Stimulated activated CD8-positive, alpha-beta memory T cell treated with anti-CD3 and anti-CD28 coated beads, Interleukin-15, amount 100 ng/mL, for 4 hours (primary cell): ENCODE measurements around the gene SERPINB5.
"Not testable (repeated sequence)": the region's sequence is repeated elsewhere in the genome, so short reads cannot be mapped to it uniquely, and the experiment has no call there.

Experiments
- DNase-seq, 2 donors: peaks; one replicate each; pipeline ENCODE4 v3.0.0-alpha.2; 2020; ENCODE audit warnings: low read depth in 2 of 2

Gene SERPINB5, protein sequence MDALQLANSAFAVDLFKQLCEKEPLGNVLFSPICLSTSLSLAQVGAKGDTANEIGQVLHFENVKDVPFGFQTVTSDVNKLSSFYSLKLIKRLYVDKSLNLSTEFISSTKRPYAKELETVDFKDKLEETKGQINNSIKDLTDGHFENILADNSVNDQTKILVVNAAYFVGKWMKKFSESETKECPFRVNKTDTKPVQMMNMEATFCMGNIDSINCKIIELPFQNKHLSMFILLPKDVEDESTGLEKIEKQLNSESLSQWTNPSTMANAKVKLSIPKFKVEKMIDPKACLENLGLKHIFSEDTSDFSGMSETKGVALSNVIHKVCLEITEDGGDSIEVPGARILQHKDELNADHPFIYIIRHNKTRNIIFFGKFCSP

DNA sequence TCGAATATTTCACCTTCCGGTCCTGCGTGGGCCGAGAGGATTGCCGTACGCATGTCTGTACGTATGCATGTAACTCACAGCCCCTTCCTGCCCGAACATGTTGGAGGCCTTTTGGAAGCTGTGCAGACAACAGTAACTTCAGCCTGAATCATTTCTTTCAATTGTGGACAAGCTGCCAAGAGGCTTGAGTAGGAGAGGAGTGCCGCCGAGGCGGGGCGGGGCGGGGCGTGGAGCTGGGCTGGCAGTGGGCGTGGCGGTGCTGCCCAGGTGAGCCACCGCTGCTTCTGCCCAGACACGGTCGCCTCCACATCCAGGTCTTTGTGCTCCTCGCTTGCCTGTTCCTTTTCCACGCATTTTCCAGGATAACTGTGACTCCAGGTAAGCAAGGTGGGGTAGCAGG, at the start of gene SERPINB5:
SERPINB5 (plus strand) TSS at position 291 of the 400 bp plus-strand sequence. CDS start 7,471 bp downstream, outside the sequence.
- no peak for DNase-seq

DNA sequence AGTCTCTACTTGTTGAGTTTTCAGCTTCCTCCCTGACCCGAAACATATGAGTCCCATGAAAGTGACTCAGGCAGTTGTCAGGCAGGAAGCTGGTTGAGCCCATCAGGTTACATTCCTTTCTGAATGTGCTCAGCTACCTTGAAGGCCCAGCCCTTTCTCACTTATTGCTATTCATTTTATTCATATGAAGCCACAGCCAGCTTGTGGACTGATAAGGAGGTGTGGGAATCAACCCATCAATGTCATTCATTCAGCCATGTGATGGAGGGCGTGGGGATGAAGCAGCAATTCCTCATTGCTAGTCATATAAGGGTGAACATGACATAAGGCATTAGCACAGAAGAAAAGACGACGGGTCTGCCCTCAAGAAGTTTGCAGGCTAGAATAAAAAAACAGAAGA, 49.2 kb upstream of the SERPINB5 start:
- DNase-seq, result no peak

DNA sequence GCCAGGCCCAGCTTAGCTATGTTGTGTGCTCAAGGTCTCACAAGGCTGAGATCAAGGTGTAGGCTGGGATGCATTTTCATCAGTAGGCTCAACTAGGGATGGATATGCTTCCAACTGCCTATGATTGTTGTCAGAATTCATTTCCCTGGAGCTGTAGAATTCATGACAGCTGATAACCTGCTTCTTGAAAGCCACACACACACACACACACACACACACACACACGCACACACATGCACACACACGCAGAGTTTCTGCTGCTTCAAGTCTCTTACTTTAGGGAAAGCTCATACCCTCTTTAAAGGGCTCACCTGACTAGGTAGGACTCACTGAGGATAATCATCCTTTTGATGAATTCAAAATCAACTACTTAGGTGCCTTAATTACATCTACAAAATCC, 46.2 kb upstream of the SERPINB5 start:
- no peak for DNase-seq

DNA sequence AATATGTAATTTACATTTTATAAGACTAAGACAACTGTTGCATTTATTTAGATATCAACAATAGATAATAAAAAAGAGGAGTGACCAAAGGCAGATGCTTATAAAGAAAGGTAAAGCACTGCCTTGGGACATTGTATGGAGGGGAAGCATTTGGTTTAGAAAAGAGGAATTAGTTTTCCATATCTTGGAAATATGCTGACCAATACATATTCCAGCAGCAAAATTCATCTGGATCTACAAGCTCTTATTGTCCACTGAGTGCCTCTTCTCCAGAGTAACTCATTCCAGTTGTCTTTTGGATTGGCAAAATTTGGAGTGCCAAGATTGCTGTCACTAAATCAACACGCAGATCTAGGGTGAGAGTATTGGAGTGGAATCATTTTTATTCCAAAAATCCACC, 45.6 kb upstream of the SERPINB5 start:
- DNase-seq, result no peak

DNA sequence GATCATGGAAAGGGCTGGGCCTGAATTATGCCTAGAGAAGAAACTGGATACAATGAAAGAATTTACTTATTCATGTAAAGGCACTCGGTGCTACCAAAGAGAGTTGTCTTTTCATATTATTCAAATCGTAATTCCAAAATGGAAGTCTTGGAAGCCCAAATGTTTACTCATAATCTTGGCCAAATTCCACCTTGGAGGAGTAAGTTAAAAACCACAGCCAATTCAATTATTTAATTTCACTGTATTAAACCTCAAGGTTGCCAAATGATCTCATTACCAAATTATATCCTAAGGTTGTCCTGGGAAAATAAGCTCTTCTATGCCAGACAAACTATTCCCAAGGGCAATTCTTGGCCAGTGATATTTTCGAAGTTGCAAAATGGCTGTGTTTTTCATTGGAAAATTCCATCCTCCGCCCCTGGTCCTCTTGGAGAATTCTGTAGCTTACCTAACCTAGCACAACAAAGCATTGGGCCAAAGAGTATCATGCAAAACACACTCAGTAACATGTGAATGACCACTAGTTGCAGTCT, 43.4 kb upstream of the SERPINB5 start:
- DNase-seq, result no peak

DNA sequence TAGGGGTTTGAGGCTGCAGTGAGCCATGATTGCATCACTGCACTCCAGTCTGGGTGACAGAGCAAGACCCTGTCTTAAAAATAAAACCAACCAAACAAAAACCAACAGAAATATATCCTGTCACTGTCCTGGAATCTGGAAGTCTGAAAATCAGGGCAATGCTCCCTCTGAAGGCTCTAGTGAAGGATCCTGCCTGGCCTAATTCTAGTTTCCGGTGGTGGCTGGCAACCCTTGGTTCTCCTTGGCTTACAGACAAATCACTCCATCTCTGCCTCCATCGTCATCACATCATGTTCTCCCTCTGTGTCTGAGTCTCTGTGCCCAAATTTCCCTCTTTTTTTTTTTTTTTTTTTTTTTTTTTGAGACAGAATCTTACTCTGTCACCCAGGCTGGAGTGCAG, 38.6 kb upstream of the SERPINB5 start:
- DNase-seq, result no peak

DNA sequence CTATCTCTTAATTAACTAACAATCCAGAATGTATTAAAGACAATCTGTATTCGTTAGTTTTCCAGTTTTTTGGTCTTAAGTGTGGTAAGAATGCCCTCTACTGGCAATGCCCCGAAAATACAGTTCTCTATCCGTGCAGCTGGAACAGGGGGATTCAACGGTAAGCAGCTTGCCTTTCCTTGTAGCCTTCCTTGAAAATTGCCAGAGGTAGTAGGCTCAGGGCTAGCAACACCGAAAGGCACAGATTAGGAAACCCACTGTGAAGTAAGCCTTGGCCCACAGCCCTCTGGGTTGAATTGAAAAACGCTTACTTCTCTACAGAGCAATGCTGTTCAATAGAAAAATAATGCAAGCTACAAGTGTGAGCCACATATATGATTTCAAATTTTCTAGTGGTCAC, 37.4 kb upstream of the SERPINB5 start:
- peak in 1 of 2 donors; percentile 8 for DNase-seq

DNA sequence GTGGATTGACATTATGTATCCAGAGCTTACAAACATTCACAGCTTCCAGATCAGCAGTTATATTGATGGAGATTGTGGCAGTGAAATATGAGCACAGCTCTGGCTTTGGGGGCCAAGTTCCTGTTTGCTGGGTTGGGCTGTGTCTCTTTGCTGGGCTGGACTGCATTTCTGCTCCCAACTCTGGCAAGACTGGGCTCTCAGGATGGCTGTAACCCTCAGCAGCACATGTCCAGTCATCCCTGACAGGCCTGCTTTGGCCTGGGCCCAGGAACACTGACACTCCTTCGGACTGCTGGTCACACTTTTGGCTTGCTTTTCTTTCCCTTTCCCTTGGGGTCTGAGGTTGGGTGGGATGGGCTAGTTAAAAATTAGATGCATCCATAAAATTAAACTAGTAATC, 36.5 kb upstream of the SERPINB5 start:
- no peak for DNase-seq

DNA sequence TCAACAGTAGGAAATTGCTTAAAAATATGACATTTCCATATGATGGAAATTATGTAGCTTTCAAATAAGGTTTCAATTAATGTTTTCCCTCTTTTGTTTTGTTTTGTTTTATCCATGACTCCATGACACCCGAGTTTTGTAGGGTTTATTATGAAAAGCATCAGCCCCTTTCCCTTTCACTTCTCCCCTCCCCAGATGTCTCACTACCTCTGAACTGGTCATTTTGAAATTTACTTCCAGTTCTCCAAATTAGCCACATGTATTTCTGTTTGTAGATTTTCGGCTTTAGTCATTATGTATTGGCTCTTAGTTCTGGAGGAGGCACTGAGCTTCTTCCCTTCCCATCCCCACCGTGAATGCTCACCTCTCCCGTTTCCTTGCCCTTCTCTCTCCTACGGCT, 35.9 kb upstream of the SERPINB5 start:
- DNase-seq, result no peak

DNA sequence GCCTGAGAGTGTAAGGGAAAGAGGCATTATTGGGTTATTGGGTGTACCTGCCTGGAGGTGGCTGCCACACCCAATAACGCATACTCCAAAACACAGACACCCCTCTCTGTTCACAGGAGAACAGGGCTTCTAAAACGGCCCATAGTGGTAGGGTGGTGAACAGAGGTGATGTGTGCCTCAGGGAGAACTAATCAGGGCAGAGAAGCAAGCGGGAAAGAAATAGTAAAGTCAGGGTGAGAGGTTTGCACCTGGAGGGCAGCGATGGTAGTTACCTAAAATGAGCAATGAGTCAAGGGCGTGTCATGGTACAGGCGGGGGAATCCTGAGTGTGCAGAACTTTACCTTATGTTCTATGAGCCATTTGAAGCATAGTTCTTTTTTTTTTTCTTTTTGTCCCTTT, 32.9 kb upstream of the SERPINB5 start:
- no peak for DNase-seq

DNA sequence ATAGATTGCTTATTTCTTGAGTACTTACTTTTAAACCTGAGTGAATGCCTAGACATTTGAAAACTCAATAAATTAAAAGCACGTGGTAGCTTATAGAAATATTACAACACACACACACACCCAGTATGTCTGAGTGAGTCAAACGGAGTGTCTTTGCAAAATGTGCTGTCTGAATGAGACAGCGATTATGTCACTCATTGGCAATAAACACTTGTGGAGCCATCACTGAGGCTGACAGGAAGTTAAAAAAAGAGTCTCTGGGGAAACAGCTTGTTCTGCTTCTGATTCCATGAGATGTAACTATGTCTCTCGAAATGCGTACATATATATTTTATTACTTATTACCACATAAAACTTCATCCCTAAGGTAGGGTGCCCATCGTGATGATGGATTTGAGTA, 32.2 kb upstream of the SERPINB5 start:
- DNase-seq, result no peak

DNA sequence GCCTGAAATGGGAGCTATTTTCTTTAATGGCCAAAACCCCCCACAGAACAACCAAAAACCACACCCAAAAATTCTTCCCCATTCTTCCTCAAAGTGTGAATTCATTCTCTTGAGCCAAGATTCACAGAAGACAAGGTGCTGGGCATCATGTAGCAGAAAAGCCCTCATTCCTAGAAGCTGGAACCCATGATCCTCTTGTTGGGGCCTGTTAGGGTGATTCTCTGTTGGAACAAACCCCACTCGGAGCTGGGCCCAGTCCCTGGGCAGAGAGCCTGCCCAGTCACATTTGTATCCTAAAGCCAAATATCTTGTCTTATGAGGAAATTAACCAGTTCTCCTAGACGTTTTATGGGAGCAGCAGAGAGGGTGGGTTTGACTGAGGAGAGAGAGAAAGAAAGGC, 31.7 kb upstream of the SERPINB5 start:
- DNase-seq, result no peak

DNA sequence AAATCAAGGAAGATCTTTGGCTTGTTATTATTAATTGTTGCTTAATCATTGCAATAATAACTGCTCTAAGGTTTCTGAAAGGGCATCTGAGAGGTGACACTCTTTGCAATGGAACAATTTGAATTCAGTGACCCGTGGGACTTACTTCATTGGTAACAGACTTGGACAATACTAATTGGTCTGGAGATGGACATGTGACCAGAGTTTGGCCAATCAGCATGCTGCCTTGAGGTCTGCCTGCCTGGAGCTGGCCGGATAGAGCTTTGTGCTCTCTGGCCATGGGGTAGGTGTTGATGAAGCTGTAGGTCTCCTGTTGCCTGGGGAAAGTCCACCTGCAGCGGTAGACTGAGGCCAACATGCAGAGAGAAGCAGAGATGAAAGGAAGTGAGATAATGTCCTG, 30.5 kb upstream of the SERPINB5 start:
- DNase-seq, result no peak

DNA sequence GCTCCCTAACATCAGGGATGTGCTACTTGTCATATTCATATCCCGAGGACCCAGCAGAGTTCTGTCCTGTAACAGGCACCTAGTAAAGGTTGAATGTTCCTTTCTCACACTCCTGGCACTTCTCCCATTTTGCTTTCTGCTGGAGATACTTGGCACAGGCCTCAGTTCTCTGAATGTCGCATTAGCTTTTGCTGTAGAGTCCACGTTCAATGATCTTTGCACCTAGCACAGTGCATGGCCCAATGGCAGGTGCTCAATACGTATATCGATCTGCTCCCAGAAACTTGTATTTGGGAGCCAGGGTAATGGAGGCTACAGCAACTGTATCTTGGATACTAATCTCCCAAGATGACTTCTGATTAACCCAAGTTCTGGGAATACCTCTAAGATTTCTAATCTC, 29.7 kb upstream of the SERPINB5 start:
- no peak for DNase-seq

DNA sequence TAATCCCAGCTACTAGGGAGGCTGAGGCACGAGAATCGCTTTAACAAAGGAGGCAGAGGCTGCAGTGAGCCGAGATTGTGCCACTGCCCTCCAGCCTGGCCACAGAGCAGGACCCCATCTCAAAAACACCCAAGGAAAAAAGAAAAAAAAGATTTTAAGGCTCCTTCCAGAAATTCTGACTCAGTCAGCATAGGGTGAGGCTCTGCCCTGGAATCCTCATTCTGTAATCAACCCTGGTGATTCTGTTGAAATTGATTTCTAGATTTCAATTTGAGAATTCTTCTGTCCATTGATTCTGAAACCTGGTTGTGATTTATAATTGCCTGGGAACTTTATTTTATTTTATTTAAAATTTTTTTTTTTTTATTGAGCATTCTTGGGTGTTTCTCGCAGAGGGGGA, 27.3 kb upstream of the SERPINB5 start:
- DNase-seq, result no peak

DNA sequence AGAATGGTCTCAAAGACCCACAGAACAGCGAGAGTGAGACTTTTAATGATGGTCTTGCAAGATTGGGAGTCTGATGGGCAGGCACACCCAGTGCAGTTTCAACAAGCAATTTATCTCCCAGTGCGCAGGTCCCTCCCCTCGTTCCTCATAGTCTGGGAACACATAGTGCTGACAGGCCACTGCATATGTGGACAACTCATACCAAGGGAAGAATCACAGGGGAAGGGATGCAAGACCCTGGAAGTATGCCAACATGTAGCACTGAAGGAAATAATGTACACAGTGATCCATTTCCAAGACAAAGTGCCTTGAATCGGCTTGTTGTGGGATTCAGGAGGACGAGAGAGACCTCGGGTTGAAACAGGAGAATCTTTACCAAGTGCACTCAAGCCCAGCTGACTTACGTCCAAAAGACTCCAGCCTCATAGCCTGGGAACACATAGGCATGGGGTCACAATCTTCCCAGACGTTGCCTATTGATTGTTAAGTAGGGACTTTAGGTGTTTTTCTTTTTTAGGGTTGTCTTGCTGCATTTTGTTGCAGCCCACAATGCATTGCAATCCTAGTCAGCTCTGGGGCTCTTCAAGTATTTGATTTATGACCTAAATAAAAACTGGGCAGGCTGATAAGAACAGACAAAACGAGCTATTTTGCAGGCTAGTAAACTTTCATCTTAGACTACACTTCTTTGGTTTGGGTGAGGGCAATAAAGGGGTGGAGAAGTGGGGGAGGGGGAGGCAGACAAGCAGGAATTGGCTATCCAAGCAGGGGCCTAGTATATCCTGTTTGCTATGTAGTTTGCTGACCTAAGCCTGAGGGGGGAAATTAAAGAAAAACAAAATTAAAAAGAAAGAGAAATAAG, 24.7 kb upstream of the SERPINB5 start:
- no peak for DNase-seq

DNA sequence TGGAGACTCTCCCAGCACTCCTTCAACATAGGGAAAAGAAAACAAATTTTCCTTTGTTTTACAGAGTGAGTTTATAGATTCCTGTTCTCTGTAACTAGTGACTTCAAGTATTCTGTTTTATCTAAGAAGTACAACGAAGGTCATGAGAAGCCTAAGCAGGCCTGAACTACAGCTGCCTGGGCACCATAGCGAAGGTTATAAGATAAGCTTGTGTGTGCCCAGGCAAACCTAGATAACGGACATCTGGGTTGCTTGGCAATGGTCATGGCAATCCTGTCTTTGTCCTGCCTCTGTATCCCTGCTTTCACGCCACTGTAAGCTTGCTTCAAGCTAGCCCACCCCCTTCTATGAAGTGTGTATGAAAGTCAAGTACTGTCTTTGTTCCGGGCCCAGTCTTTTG, 24.0 kb upstream of the SERPINB5 start:
- DNase-seq, result not testable (repeated sequence)

DNA sequence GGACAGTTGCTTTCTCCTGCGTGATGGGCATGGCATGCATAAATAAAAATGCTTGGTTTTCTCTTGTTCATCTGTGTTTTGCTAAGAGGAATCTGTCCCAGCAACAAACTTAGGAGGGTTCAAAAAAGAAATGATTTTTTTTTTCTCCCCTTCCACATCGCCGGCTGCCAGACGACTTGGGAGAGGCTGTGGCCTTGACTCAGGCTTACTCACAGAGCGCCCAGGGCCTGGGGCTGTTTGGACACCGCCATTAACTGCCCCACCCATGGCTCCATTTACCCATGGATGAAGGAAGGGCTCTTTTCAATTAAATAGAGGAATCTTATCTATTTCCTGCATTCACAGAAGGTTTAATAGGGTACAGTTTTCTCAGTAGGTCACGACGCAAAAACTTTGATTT, 22.3 kb upstream of the SERPINB5 start:
- no peak for DNase-seq

DNA sequence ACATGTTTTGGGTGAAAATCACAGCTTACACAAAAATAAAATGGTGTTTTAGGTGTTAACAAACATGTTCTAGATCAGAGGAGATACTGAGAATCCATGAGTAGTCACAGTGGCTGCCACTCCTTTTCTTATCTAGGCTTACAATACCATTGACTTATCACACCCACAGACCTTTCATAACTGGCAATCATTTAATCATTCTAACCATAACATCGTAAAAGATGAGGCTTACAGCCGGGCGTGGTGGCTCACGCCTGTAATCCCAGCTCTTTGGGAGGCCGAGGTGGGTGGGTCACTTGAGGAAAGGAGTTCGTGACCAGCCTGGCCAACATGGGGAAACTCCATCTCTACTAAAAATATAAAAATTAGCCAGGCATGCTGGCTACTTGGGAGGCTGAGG, 18.8 kb upstream of the SERPINB5 start:
- no peak for DNase-seq

DNA sequence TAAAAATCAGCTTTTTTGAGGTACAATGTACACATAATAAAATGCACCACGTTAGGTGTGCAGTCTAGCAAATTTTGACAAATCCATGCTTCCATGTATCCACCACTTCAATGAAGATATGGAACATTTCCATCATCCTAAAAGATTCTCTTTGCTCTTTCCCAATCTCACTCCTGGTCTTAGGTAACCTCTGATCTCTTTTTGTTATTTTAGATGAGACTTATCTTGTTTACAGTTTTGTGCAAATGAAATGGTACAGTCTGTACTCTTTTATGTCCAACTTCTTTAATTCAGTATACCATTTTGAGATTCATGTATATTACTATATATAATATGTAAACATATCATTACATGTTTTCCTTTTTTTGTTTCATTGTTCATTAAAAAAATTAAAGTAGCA, 16.3 kb upstream of the SERPINB5 start:
- DNase-seq, result no peak

DNA sequence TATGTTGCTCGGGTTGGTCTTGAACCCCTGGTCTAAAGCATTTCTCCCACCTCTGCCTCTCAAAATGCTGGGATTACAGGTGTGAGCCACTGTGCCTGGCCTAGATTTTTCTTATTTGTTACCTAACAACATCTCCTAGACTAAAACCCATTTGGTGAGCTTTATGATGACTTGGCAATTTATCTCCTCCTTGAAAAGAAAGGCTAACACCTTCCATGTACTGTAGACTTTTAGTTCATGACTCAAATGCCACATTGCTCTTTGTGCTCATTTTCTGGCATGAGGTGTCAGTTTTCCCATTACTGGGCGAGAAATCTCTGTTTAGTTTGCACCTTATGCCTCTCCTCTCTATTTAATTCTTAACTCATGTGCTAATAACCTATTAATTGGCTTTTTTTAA, 12.3 kb upstream of the SERPINB5 start:
- DNase-seq, result no peak

DNA sequence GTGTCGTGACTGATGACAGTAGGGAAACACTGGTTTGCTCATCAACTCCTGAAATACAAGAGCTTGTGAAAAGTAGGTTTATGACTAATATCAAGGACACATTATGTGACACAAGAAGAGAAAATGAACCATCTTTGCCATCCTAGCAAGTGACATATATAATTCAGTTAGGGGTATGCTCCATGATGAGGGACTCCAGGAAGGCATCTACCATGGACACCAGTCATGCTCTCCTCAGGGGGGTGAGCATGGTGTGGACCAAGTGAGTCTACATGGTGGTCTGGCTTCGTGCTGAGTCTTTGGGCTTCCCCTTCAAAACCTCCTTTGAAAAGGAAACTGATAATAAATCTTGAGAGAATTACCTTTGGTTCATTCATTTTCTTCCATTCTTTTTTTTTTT, 11.7 kb upstream of the SERPINB5 start:
- no peak for DNase-seq

DNA sequence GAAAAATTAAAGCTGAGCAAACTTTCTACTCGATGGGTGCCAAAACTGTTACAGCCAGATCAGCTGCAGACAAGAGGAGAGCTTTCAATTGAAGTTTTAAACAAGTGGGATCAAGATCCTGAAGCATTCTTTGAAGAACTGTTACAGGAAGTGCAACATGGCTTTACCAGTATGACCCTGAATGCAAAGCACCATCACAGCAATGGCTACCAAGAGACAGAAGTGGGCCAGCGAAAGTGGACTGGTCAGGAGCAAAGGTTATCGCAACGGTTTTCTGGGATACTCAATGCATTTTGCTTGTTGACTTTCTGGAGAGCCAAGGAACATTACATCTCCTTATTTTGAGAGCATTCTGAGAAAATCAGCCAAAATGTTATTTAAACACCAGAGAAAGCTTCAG, 9.1 kb upstream of the SERPINB5 start:
- no peak for DNase-seq
